K562 (cell line): ENCODE measurements around the gene SMIM41. TPM values are rescaled to one million over a fixed set of nuclear protein-coding genes. Genes with fewer than 3 reads are reported as not detected.

Source experiments
- ATAC-seq: fragments of 200-7000 bp; cut with Tn5 transposase; 3 replicates; pipeline ENCODE4 v1.9.1; 2020; ENCODE audit warnings: moderate library complexity
- BruUV-seq: library from RNA; stranded (reverse); fragments of 400-500 nt; replicated peaks from 2 replicates; lab custom pipeline; 2021; lab: Mats Ljungman, UMichigan
- CTCF ChIA-PET: fragments of 300-600 bp; formaldehyde crosslinking; extraction: SDS; loops from one replicate; lab custom pipeline; 2021; ENCODE audit warnings: low intra/inter-chr PET ratio; lab: Yijun Ruan, JAX
- POLR2A ChIA-PET: fragments of 300-600, 350-650 bp; sonication (Branson Sonifier 250); formaldehyde crosslinking; extraction: SDS; loops from one replicate; lab custom pipeline; 2021; ENCODE audit warnings: antibody characterized with exemption, inconsistent platforms; lab: Yijun Ruan, JAX
- DNase-seq, 4 experiments: peaks; one replicate each; pipeline versions ENCODE4 v3.0.0 to v3.0.0-alpha.2; 2011 to 2018; ENCODE audit warnings: low spot score in 3 of 4, mixed read lengths in 3 of 4; ENCODE audit errors: extremely low read depth in 1 of 4
- FAIRE-seq: peaks from 2 replicates; lab custom pipeline; 2011; peaks lifted over from hg19 to GRCh38; lab: Jason Lieb, UNC
- H2AFZ ChIP-seq: 2 replicates; pipeline ENCODE4 v1.6.0; 2011; ENCODE audit warnings: low read depth, low read length, control low read depth, inconsistent platforms
- H3K27ac ChIP-seq: fragments of 200-600 bp; 3 replicates; pipeline ENCODE4 v1.8.0; 2011; ENCODE audit warnings: low read depth, mild to moderate bottlenecking, control low read depth, inconsistent platforms, low read length, moderate library complexity, mixed read lengths; ENCODE audit errors: extremely low read depth
- H3K27me3 ChIP-seq, 2 experiments: fragments of 300-600 bp in 1 of 2; 2 replicates in 1 of 2; 3 replicates in 1 of 2; pipeline versions ENCODE4 v1.6.0 to v1.8.0; 2011; ENCODE audit warnings: inconsistent platforms in 2 of 2, low read length in 2 of 2, mild to moderate bottlenecking in 1 of 2, mixed read lengths in 1 of 2, moderate library complexity in 1 of 2; ENCODE audit not compliant: control insufficient read depth in 2 of 2, insufficient read depth in 2 of 2
- H3K36me3 ChIP-seq: fragments of 300-600 bp; 3 replicates; pipeline ENCODE4 v1.8.0; 2011; ENCODE audit warnings: mild to moderate bottlenecking, low read length, inconsistent platforms; ENCODE audit not compliant: control insufficient read depth, insufficient read depth
- H3K4me1 ChIP-seq, 2 experiments: fragments of 200-600 bp in 1 of 2; replicated peaks in 1 of 2; 2 replicates in 1 of 2; 3 replicates in 1 of 2; pipeline versions ENCODE4 v1.5.1 to v1.8.0; 2011; ENCODE audit warnings: inconsistent platforms in 2 of 2, low read length in 2 of 2, mild to moderate bottlenecking in 1 of 2, mixed read lengths in 1 of 2, moderate library complexity in 1 of 2; ENCODE audit not compliant: control insufficient read depth in 2 of 2, insufficient read depth in 2 of 2
- H3K4me2 ChIP-seq: 2 replicates; pipeline ENCODE4 v1.6.1; 2011; ENCODE audit warnings: low read length, control low read depth, inconsistent platforms, mixed read lengths; ENCODE audit not compliant: insufficient read depth
- H3K4me3 ChIP-seq: fragments of 200-600 bp; sonication (generic), shearing (Covaris generic); 2 replicates; pipeline ENCODE4 v1.5.1; 2016; ENCODE audit warnings: control low read depth, inconsistent platforms
- H3K79me2 ChIP-seq: fragments of 200-600 bp; 3 replicates; pipeline ENCODE4 v1.8.0; 2011; ENCODE audit warnings: low read length, inconsistent platforms; ENCODE audit not compliant: control insufficient read depth, insufficient read depth
- H3K9ac ChIP-seq, 2 experiments: 2 replicates each; pipeline versions ENCODE4 v1.6.0 to v1.6.1; 2011; ENCODE audit warnings: low read depth in 2 of 2, low read length in 2 of 2, control low read depth in 1 of 2, inconsistent platforms in 1 of 2, mild to moderate bottlenecking in 1 of 2, mixed read lengths in 1 of 2; ENCODE audit not compliant: insufficient read depth in 1 of 2
- H3K9me1 ChIP-seq: one replicate; pipeline ENCODE4 v1.6.0; 2011; ENCODE audit warnings: inconsistent platforms, mild to moderate bottlenecking, low read length, moderate library complexity; ENCODE audit not compliant: control insufficient read depth, insufficient read depth
- H3K9me3 ChIP-seq: replicated peaks from 2 replicates; pipeline ENCODE4 v1.5.1; 2011; ENCODE audit warnings: low read depth, low read length, inconsistent platforms; ENCODE audit not compliant: control insufficient read depth, insufficient read depth
- H4K20me1 ChIP-seq: replicated peaks from 2 replicates; pipeline ENCODE4 v1.6.1; 2011; ENCODE audit warnings: low read length, inconsistent platforms, mixed read lengths; ENCODE audit not compliant: control insufficient read depth, insufficient read depth
- EGR1 ChIP-seq: fragments of 450-650 bp; conservative IDR thresholded peaks from 2 replicates; pipeline ENCODE4 v1.6.1; 2017; ENCODE audit warnings: mild to moderate bottlenecking
- KAT7 ChIP-seq: sonication (generic); formaldehyde crosslinking; IDR thresholded peaks from 2 replicates; pipeline ENCODE4 v1.8.0; 2022; ENCODE audit warnings: missing genetic modification reagents, mild to moderate bottlenecking, borderline replicate concordance
- ZFP36 ChIP-seq: fragments of 150-350 bp; IDR thresholded peaks from 2 replicates; pipeline ENCODE4 v1.6.1; 2018; ENCODE audit warnings: low read length, low read depth; ENCODE audit not compliant: partially characterized antibody
- WGBS: fragments of 100-300 bp; shearing (Covaris generic); methylation state at CpG from one replicate; pipeline ENCODE4 v1.1.6; 2016; ENCODE audit warnings: low coverage, mixed read lengths; ENCODE audit not compliant: insufficient coverage; ENCODE audit errors: missing lambda C conversion rate; 5-methylcytosine and 5-hydroxymethylcytosine counted together
- in situ Hi-C: fragments of 300-500 bp; cut with MboI; formaldehyde crosslinking; loops from 4 replicates; pipeline ENCODE4 v1.15.0; 2018; ENCODE audit warnings: inconsistent platforms, mixed read lengths
- intact Hi-C: fragments of 100-400 bp; cut with micrococcal nuclease; formaldehyde crosslinking; loops from 2 replicates; pipeline ENCODE4 v1.14.2; 2022
- polyA plus RNA-seq, 8 experiments: library from polyadenylated mRNA; depleted of rRNA in 4 of 8; stranded (reverse) in 5 of 8; unstranded in 3 of 8; fragments of >200 nt; fragmentation: Nextera tagmentation in 2 of 8; fragmentation: Illumina TruSeq in 1 of 8; extraction: Ambion mirVana in 2 of 8; extraction: Trizol in 1 of 8; gene quantifications; 2 replicates each; pipeline versions ENCODE4 v1.2.1 to v1.2.3, GENCODE V29; 2011 to 2014; ENCODE audit warnings: inconsistent platforms in 1 of 8, missing spikeins in 1 of 8
- total RNA-seq, 7 experiments: library from RNA; depleted of rRNA in 6 of 7; stranded (reverse); fragments of >200 nt in 6 of 7; fragmentation: Illumina TruSeq in 2 of 7; extraction: Trizol in 2 of 7; gene quantifications; 2 replicates each; pipeline versions ENCODE4 v1.2.1 to v1.2.3, GENCODE V29; 2011 to 2021; ENCODE audit warnings: low replicate concordance in 1 of 7

Gene SMIM41
- total and polyA plus RNA-seq, 9 of the 15 experiments (the other 6 are each of a cell fraction or from before 2014, with no cell fraction given): not detected

DNA sequence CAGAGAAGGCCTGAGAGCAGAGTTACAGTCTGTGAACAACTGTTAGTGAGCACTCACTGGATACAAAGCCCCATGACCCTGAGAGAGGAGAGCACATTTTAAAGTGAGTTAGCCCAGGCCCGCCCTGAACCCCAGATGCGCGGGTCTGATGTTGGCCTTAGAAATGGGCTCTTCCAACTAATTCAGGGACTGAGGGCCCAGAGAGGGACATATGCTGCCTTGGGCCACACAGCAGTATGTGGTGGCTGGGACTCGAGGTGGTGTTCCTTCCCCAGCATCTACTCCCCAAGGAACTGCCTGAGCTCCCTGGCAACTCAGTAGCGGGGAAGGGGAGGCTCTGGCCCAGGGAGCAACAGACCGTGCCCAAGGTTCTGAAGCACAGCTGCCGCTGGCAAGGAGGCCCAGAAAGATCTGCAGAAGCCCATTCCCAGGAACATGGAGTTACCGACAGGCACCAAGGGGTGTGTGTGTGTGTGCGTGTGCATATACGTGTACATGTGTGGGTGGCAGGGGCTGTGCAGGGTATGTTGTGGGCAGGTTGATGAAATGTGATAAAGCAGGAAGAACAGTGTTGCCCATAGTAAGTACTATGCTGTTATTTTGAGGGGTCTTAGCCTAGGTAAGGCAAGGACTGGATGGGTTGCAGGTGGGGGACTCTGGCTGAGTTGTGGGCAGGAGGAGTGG is 71.8 kb downstream of the SMIM41 start:
- intact Hi-C loops: loop anchor here (10.0 kb wide), 2 partner anchors 214 to 434 kb away; partner anchors contain the start of gene KRT85
- ATAC-seq (no peak), FAIRE-seq (no peak), DNase-seq (no peak)
- TF ChIP-seq ZFP36: peak; percentile 62
- TF ChIP-seq KAT7 (CRISPR knock-in tag): no peak
- 0 out of 2 replicates have a peak, but pooled peaks have one; percentile 13 for TF ChIP-seq EGR1
- Histone ChIP-seq H3K4me1 (peaks cover 8 to 31% of the 10 kb centered on the region in 2 experiments; a peak in 4 of 5 replicates), H2AFZ (no peak overlapping the region), H3K27me3 (no peaks in the 10 kb centered on the region; a peak in 1 of 5 replicates), H3K79me2 (no peaks in the 10 kb centered on the region), H3K9me3 (no peaks in the 10 kb centered on the region), H3K36me3 (no peaks in the 10 kb centered on the region), H3K9ac (peak overlapping the region in 1 of 2 experiments; percentile 71; a peak in 1 of 4 replicates), H3K9me1 (no peaks in the 10 kb centered on the region), H3K27ac (no peak overlapping the region), H4K20me1 (no peaks in the 10 kb centered on the region), H3K4me2 (no peak overlapping the region), H3K4me3 (no peak overlapping the region)
- ChIA-PET CTCF (interaction anchor here (1.4 to 1.5 kb wide), 2 partner anchors 383 to 728 kb away, joined by 3 to 5 read pairs; no protein-coding TSS in a partner anchor), POLR2A (interaction anchor here (0.6 kb wide), 1 partner anchor 80 kb away, joined by 3 read pairs; no protein-coding TSS in a partner anchor)
- BruUV-seq: no TSS peak
- in situ Hi-C loops: no loop called here
- WGBS: 53% methylated on average over 10 of the region's 10 CpGs
